ENCODE measurements around the gene PIGK.
"Not testable (repeated sequence)": the region's sequence is repeated elsewhere in the genome, so short reads cannot be mapped to it uniquely, and the experiment has no call there.

The PIGK gene

DNA sequence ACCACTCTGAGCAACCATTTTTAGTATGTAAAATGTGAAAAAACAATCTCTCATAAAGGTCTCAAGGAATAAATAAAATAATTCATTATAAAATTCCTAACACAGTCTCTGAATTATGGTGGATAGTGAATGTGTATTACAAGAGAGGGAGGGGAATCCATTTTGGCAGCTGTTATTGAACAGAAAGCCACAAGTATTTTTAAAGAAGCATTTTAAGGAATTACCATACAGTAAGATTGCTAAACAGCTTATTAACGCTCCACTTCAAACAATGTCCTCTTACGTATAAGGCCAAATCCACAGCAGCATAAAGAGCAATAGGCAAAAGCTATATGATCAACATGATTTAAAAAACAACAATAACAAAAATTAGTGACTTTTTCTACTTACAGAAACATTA, 18.4 kb downstream of the PIGK start:
- TF ChIP-seq, protein P1, sequence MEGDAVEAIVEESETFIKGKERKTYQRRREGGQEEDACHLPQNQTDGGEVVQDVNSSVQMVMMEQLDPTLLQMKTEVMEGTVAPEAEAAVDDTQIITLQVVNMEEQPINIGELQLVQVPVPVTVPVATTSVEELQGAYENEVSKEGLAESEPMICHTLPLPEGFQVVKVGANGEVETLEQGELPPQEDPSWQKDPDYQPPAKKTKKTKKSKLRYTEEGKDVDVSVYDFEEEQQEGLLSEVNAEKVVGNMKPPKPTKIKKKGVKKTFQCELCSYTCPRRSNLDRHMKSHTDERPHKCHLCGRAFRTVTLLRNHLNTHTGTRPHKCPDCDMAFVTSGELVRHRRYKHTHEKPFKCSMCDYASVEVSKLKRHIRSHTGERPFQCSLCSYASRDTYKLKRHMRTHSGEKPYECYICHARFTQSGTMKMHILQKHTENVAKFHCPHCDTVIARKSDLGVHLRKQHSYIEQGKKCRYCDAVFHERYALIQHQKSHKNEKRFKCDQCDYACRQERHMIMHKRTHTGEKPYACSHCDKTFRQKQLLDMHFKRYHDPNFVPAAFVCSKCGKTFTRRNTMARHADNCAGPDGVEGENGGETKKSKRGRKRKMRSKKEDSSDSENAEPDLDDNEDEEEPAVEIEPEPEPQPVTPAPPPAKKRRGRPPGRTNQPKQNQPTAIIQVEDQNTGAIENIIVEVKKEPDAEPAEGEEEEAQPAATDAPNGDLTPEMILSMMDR (IDR thresholded peaks at IDR 0.05; ENCODE audit: poor library complexity, severe bottlenecking) = no peak
- H3K27ac ChIP-seq (ENCODE audit: poor library complexity, severe bottlenecking) = no peak overlapping the region
- H3K27me3 ChIP-seq (ENCODE audit: insufficient read depth, poor library complexity, severe bottlenecking) = no peaks in the 10 kb centered on the region
- no peak overlapping the region for H3K4me3 ChIP-seq (ENCODE audit: severe bottlenecking)
- no peaks in the 10 kb centered on the region for H3K9me3 ChIP-seq (ENCODE audit: severe bottlenecking)
- no peaks in the 10 kb centered on the region for H3K4me1 ChIP-seq (ENCODE audit: insufficient read depth, poor library complexity, severe bottlenecking)
- no peaks in the 10 kb centered on the region for H3K36me3 ChIP-seq (ENCODE audit: low read depth)
- no peak for ATAC-seq (ENCODE audit: low read depth)
- DNase-seq (ENCODE audit: low spot score) = no peak

DNA sequence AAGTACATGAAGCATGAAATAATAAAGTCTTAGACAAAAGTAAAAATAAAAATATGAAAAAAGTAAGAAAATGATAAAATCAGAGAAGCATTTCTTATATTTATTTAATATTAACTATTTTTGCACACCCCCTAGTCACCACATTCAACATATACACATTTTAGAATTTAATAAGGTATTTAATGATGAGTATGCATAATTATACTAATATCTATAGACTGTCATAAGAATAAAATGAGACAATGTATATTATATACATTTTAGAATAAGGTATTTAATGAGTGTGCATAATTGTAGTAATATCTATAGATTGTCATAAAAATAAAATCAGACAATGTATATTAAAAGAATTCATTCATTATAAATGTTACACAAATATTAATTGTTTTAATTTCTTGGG, 18.9 kb downstream of the PIGK start:
- Histone ChIP-seq H3K9me3 (ENCODE audit: severe bottlenecking) (no peaks in the 10 kb centered on the region), H3K27ac (ENCODE audit: poor library complexity, severe bottlenecking) (no peak overlapping the region), H3K27me3 (ENCODE audit: insufficient read depth, poor library complexity, severe bottlenecking) (no peaks in the 10 kb centered on the region), H3K4me3 (ENCODE audit: severe bottlenecking) (no peak overlapping the region), H3K36me3 (ENCODE audit: low read depth) (no peaks in the 10 kb centered on the region), H3K4me1 (ENCODE audit: insufficient read depth, poor library complexity, severe bottlenecking) (no peaks in the 10 kb centered on the region)
- ATAC-seq (ENCODE audit: low read depth) (no peak), DNase-seq (ENCODE audit: low spot score) (no peak)
- TF ChIP-seq, protein P1 (IDR thresholded peaks at IDR 0.05; ENCODE audit: poor library complexity, severe bottlenecking) = no peak

GRCh38 chr1:77197351-77197750, 21.9 kb downstream of the PIGK start:
- Histone ChIP-seq H3K4me3 (ENCODE audit: severe bottlenecking) (no peak overlapping the region), H3K4me1 (ENCODE audit: insufficient read depth, poor library complexity, severe bottlenecking) (no peaks in the 10 kb centered on the region), H3K27me3 (ENCODE audit: insufficient read depth, poor library complexity, severe bottlenecking) (no peaks in the 10 kb centered on the region), H3K27ac (ENCODE audit: poor library complexity, severe bottlenecking) (no peak overlapping the region), H3K9me3 (ENCODE audit: severe bottlenecking) (no peaks in the 10 kb centered on the region), H3K36me3 (ENCODE audit: low read depth) (no peaks in the 10 kb centered on the region)
- no peak for ATAC-seq (ENCODE audit: low read depth)
- TF ChIP-seq, protein P1 (IDR thresholded peaks at IDR 0.05; ENCODE audit: poor library complexity, severe bottlenecking) = no peak
- no peak for DNase-seq (ENCODE audit: low spot score)

- Histone ChIP-seq H3K27me3 (ENCODE audit: insufficient read depth, poor library complexity, severe bottlenecking) (no peaks in the 10 kb centered on the region), H3K36me3 (ENCODE audit: low read depth) (peaks cover 1% of the 10 kb centered on the region; the same call in 1 of the 2 replicates), H3K9me3 (ENCODE audit: severe bottlenecking) (no peaks in the 10 kb centered on the region), H3K4me1 (ENCODE audit: insufficient read depth, poor library complexity, severe bottlenecking) (no peaks in the 10 kb centered on the region), H3K27ac (ENCODE audit: poor library complexity, severe bottlenecking) (no peak overlapping the region), H3K4me3 (ENCODE audit: severe bottlenecking) (no peak overlapping the region)
- ATAC-seq (ENCODE audit: low read depth) = no peak
- DNase-seq (ENCODE audit: low spot score) = no peak
- TF ChIP-seq, protein P1 (IDR thresholded peaks at IDR 0.05; ENCODE audit: poor library complexity, severe bottlenecking) = no peak
These were observed 25.3 kb downstream of the PIGK start for GRCh38 chr1:77193951-77194350.

DNA sequence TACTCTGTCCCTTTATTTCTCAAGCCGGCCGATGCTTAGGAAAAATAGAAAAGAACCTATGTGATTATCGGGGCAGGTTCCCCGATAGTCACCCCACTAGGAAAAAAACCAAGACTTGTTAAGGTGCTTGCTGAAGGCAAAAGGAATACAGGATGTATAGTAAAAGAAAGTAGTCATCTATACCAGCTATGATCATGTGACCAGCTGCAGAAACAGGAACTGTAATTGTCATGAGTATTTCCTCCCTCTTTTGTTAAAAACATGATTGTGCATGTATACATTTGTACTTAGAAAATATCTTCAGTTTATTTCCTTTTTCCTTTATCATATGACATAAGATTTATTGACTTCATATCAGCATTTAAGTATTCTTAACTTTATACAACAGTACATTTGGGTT, 30.5 kb downstream of the PIGK start:
- ATAC-seq (ENCODE audit: low read depth) (no peak), DNase-seq (ENCODE audit: low spot score) (no peak)
- TF ChIP-seq, protein P1 (IDR thresholded peaks at IDR 0.05; ENCODE audit: poor library complexity, severe bottlenecking) = no peak
- Histone ChIP-seq H3K36me3 (ENCODE audit: low read depth) (peaks cover 4% of the 10 kb centered on the region; the same call in 1 of the 2 replicates), H3K4me3 (ENCODE audit: severe bottlenecking) (no peak overlapping the region), H3K27ac (ENCODE audit: poor library complexity, severe bottlenecking) (no peak overlapping the region), H3K4me1 (ENCODE audit: insufficient read depth, poor library complexity, severe bottlenecking) (no peaks in the 10 kb centered on the region), H3K27me3 (ENCODE audit: insufficient read depth, poor library complexity, severe bottlenecking) (no peaks in the 10 kb centered on the region), H3K9me3 (ENCODE audit: severe bottlenecking) (no peaks in the 10 kb centered on the region)

DNA sequence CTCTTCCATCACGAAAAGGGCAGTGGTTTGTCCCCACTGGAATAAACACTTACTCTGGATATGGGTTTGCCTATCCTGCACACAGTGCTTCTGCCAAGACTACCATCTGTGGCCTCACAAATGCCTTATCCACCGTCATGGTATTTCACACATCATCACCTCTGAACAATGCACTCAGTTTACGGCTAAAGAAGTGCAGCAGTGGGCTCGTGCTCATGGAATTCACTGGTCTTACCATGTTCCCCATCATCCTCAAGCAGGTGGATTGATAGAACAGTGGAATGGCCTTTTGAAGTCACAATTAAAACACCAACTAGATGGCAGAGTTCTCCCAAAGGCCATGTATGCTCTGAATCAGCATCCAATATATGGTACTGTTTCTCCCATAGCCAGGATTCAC, 32.3 kb downstream of the PIGK start:
- H3K36me3 ChIP-seq (ENCODE audit: low read depth); H3K4me3 ChIP-seq (ENCODE audit: severe bottlenecking); ATAC-seq (ENCODE audit: low read depth); H3K27me3 ChIP-seq (ENCODE audit: insufficient read depth, poor library complexity, severe bottlenecking); H3K27ac ChIP-seq (ENCODE audit: poor library complexity, severe bottlenecking); H3K4me1 ChIP-seq (ENCODE audit: insufficient read depth, poor library complexity, severe bottlenecking); H3K9me3 ChIP-seq (ENCODE audit: severe bottlenecking); DNase-seq (ENCODE audit: low spot score): not testable (repeated sequence)
